GM10248 (cell line): ENCODE data around the gene TCF12.

Source experiments
- CTCF ChIA-PET: fragments of 300-600 bp; sonication (Branson Sonifier 250); formaldehyde crosslinking; extraction: SDS; loops from one replicate; lab custom pipeline; 2021; ENCODE audit warnings: antibody characterized with exemption; lab: Yijun Ruan, JAX
- POLR2A ChIA-PET: fragments of 350-650 bp; sonication (Branson Sonifier 250); formaldehyde crosslinking; extraction: SDS; loops from one replicate; lab custom pipeline; 2020; ENCODE audit warnings: antibody characterized with exemption; lab: Yijun Ruan, JAX
- DNase-seq: peaks from one replicate; pipeline ENCODE4 v3.0.0; 2012; ENCODE audit errors: extremely low spot score
- TF ChIP-seq, protein P1 (sequence below): IDR thresholded peaks from 2 replicates; pipeline ENCODE4 v1.5.1; 2012; ENCODE audit warnings: mild to moderate bottlenecking, low read depth; ENCODE audit errors: extremely low read depth, missing control alignments, control extremely low read depth

TCF12 gene

DNA sequence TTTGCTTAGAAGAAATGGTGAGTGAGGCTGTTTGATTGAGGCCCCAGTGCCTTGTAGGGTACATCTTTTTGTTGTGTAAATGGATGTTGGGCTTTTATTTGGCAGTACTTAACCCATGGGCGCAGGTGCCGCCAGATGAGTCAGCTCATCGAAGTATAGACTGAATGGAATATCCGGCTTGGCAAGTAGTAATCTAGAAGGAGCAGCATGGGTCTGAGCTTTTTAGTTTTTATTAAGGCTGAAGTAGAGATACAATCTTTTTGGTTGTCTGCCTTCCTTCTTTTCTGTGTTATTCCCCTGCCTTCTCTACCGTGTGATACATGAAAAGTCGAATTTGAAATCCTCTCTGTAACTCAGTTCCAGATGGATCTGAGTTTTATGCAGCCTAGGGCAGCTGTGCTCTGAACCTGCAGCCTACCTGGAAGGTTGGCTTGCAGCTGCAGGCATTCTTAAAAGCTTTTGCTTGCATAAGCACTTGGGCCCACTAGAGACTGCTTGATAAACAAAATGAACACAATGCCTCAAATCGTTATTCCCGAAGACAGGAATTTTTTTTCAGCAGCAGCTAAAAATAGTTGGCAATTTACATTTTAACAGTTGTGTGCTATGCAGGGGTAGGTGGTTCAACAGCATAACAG lies 280.3 kb downstream of the TCF12 start:
- CTCF ChIA-PET, result interaction anchor here (1.0 to 2.4 kb wide), 4 partner anchors 11 to 53 kb away, joined by 3 to 6 read pairs (median 4); no protein-coding TSS in a partner anchor
- POLR2A ChIA-PET, result no interaction called here
- no peak for DNase-seq
- TF ChIP-seq, protein P1, sequence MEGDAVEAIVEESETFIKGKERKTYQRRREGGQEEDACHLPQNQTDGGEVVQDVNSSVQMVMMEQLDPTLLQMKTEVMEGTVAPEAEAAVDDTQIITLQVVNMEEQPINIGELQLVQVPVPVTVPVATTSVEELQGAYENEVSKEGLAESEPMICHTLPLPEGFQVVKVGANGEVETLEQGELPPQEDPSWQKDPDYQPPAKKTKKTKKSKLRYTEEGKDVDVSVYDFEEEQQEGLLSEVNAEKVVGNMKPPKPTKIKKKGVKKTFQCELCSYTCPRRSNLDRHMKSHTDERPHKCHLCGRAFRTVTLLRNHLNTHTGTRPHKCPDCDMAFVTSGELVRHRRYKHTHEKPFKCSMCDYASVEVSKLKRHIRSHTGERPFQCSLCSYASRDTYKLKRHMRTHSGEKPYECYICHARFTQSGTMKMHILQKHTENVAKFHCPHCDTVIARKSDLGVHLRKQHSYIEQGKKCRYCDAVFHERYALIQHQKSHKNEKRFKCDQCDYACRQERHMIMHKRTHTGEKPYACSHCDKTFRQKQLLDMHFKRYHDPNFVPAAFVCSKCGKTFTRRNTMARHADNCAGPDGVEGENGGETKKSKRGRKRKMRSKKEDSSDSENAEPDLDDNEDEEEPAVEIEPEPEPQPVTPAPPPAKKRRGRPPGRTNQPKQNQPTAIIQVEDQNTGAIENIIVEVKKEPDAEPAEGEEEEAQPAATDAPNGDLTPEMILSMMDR, result no peak

- POLR2A ChIA-PET, result no interaction called here
- TF ChIP-seq, protein P1, result no peak
- no peak for DNase-seq
- CTCF ChIA-PET, result interaction anchor here (0.9 kb wide), 1 partner anchor 63 kb away, joined by 3 read pairs; no protein-coding TSS in a partner anchor
These were observed 283.1 kb downstream of the TCF12 start for GRCh38 chr15:57201578-57201977.

GRCh38 chr15:57203906-57204305 lies 285.5 kb downstream of the TCF12 start:
- TF ChIP-seq, protein P1, result no peak
- POLR2A ChIA-PET, result no interaction called here
- no peak for DNase-seq
- CTCF ChIA-PET, result no interaction called here

DNA sequence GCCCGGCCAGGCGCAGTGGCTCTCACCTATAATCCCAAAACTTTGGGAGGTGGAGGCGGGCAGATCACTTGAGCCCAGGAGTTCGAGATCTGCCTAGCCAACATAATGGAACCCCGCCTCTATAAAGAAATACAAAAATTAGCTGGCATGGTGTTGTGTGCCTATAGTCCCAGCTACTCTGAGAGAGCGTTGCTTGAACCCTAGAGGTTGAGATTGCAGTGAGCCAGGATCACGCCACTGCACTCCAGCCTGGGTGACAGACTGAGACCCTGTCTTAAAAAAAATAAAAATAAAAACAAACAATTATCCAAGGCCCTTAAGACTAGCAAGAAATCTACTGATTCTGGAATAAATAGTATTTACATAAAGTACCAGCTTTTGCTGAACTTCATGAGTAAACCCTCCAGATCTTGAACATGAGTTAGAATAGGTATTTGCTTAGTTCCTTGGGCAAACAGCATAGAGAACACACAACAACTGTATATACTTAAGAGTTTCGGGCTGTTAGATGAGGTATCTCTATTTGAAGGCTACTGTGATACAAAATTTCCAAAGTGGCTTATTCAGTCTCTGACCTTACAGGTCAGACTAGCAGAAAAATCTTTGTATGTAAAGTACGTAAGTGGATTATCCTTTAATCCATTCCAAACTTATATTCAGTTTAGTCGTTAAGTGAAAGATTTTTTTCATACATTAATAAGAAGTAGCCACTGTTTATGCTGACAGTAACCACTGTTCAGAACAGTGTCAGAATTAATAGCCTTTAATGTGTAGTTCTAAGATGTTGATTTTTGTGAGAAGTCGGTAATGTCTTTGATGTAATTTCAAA lies 286.8 kb downstream of the TCF12 start:
- DNase-seq, result no peak
- TF ChIP-seq, protein P1, result no peak
- ChIA-PET CTCF (interaction anchor here (0.7 to 2.1 kb wide), 4 partner anchors 8 to 43 kb away, joined by 3 to 7 read pairs (median 4); no protein-coding TSS in a partner anchor), POLR2A (no interaction called here)

DNA sequence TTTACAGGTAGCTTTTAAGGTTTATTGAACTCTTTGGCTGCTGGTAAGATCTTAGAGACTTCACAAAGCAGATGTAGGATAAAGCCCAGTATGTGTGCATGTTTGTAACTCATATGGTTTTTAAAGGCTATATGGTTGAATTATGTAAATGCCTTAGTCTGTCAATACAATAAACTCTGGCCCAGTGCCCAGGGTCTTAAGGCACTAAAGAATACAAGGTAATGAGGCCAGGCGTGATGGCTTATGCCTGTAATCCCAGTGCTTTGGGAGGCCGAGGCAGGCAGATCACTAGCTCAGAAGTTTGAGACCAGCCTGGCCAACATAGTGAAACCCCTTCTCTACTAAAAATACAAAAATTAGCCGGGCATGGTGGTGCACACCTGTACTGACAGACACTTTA lies 287.6 kb downstream of the TCF12 start:
- ChIA-PET POLR2A (no interaction called here), CTCF (interaction anchor here (1.8 to 2.1 kb wide), 2 partner anchors 13 to 16 kb away, joined by 4 to 7 read pairs; no protein-coding TSS in a partner anchor)
- no peak for DNase-seq
- TF ChIP-seq, protein P1, result no peak

DNA sequence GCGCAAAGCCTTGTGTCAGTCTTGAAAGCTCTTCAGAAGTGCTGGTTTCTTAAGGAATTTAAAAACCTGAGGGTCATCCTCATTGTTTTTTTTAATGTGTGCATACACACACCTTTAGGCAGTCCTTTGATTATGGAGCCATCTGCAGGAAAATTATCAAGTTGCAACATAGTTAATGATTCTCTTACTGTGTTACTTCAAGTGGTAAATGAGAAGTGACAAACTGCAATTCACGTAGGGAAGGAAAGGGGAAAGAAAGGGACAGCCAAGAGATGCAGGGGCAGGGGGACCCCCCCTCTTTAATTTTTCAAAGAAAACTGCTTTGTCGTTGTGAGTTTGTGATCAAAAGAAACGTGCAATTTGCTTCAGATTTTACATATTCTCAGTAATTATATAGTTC lies 295.4 kb downstream of the TCF12 start:
- ChIA-PET POLR2A (no interaction called here), CTCF (interaction anchor here (0.7 to 3.5 kb wide), 15 partner anchors 9 to 718 kb away, joined by 3 to 27 read pairs (median 4); no protein-coding TSS in a partner anchor)
- DNase-seq, result peak; percentile 14
- TF ChIP-seq, protein P1, result peak; percentile 52
